Natural killer cell (primary cell): ENCODE measurements around the gene TPRN. TPM values are rescaled to one million over a fixed set of nuclear protein-coding genes. Genes with fewer than 3 reads are reported as not detected.
A peak's percentile ranks its signal among the peaks of the same experiment; 100 is the strongest.

ENCODE experiments used
- ATAC-seq, 3 donors: fragments of 150-1000 bp in 2 of 3; fragments of 200-7000 bp in 1 of 3; cut with Tn5 transposase; 1 replicate in 1 of 3; 2 replicates in 2 of 3; pipeline ENCODE4 v1.10.0; 2021; ENCODE audit warnings: mild to moderate bottlenecking in 2 of 3, moderate library complexity in 2 of 3
- DNase-seq, 2 donors: peaks; one replicate each; pipeline versions ENCODE4 v3.0.0 to v3.0.0-alpha.2; 2013 to 2021; ENCODE audit warnings: mixed read lengths in 1 of 2
- H3K27ac ChIP-seq: one replicate; pipeline ENCODE4 v1.5.1; 2013; ENCODE audit warnings: mild to moderate bottlenecking, low read length
- H3K27me3 ChIP-seq: one replicate; pipeline ENCODE4 v1.6.1; 2013; ENCODE audit warnings: low read length; ENCODE audit not compliant: control insufficient read depth, insufficient read depth
- H3K36me3 ChIP-seq: one replicate; pipeline ENCODE4 v1.6.1; 2013; ENCODE audit warnings: low read length; ENCODE audit not compliant: control insufficient read depth, insufficient read depth
- H3K4me1 ChIP-seq: one replicate; pipeline ENCODE4 v1.6.1; 2013; ENCODE audit warnings: low read length; ENCODE audit not compliant: control insufficient read depth, insufficient read depth
- H3K4me3 ChIP-seq: one replicate; pipeline ENCODE4 v1.5.1; 2013; ENCODE audit warnings: low read length
- H3K9me3 ChIP-seq: one replicate; pipeline ENCODE4 v1.6.1; 2013; ENCODE audit warnings: low read length; ENCODE audit not compliant: control insufficient read depth, insufficient read depth
- H3K27ac Mint-ChIP-seq, 2 donors: one replicate each; pipeline ENCODE4 v1.8.0; 2022; ENCODE audit warnings: mild to moderate bottlenecking in 2 of 2, mixed read lengths in 2 of 2, moderate library complexity in 1 of 2
- H3K27me3 Mint-ChIP-seq, 2 donors: one replicate each; pipeline ENCODE4 v1.8.0; 2022; ENCODE audit warnings: low read depth in 2 of 2, mixed read lengths in 2 of 2
- H3K36me3 Mint-ChIP-seq: one replicate; pipeline ENCODE4 v1.8.0; 2022; ENCODE audit warnings: mixed read lengths
- H3K4me1 Mint-ChIP-seq, 2 donors: one replicate each; pipeline ENCODE4 v1.8.0; 2022; ENCODE audit warnings: mixed read lengths in 2 of 2
- H3K4me3 Mint-ChIP-seq: one replicate; pipeline ENCODE4 v1.8.0; 2022; ENCODE audit warnings: mild to moderate bottlenecking, moderate library complexity, mixed read lengths
- H3K9me3 Mint-ChIP-seq, 2 donors: one replicate each; pipeline ENCODE4 v1.8.0; 2022; ENCODE audit warnings: mixed read lengths in 2 of 2
- WGBS: methylation state at CpG from one replicate; pipeline ENCODE4 v1.1.7; 2013; ENCODE audit warnings: missing lambda C conversion rate; ENCODE audit not compliant: insufficient coverage; 5-methylcytosine and 5-hydroxymethylcytosine counted together
- intact Hi-C: fragments of 100-400 bp; cut with micrococcal nuclease; formaldehyde crosslinking; loops from one replicate; pipeline ENCODE4 v1.14.2; 2022
- total RNA-seq, 4 donors: library from RNA; stranded (reverse); fragments of 120-200 nt in 1 of 4; gene quantifications; one replicate each; pipeline versions ENCODE4 v1.2.3 to v1.2.4, GENCODE V29; 2013 to 2022
- TF ChIP-seq, protein P1 (sequence below): fragments of 200-600 bp; IDR thresholded peaks from one replicate; pipeline ENCODE4 v1.8.0; 2022; ENCODE audit warnings: antibody characterized with exemption

The TPRN gene
- total RNA-seq, 3 donors from 2014 or later (not counting 1 experiment from before 2014, with no cell fraction given): 8.2 to 10.6 (median 8.4) TPM

DNA sequence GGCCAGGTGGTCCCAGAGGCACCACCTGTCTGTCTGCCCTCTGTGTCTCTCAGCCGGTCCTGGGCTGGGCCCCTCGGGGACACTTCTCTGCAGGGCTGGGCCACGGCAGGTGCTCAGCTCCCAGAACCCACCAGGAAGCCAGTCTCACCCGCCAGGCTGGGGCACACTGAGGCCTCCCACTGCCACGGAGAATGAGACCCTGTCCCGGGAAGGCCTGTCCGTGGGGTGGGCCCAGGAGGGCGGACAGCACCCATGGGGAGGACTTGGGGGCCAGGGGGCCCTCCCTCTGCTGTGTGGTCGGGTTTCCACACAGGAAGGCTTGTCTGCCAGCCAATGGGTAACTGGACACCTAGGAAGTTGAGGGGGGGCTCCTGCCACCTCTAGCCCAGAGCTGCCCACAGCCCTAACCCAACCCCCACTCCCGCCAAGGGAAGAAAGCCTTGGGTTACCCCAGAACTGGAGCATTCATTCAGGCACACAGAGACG, 36.4 kb upstream of the TPRN start:
- ATAC-seq (no peak), DNase-seq (no peak)
- Mint-ChIP-seq H3K27me3 (peaks cover 0 to 10% of the 10 kb centered on the region in 2 donors), H3K36me3 (no peaks in the 10 kb centered on the region), H3K9me3 (no peaks in the 10 kb centered on the region), H3K4me3 (no peak overlapping the region), H3K4me1 (peaks cover 5 to 23% of the 10 kb centered on the region in 2 donors), H3K27ac (no peak overlapping the region)
- TF ChIP-seq, protein P1, sequence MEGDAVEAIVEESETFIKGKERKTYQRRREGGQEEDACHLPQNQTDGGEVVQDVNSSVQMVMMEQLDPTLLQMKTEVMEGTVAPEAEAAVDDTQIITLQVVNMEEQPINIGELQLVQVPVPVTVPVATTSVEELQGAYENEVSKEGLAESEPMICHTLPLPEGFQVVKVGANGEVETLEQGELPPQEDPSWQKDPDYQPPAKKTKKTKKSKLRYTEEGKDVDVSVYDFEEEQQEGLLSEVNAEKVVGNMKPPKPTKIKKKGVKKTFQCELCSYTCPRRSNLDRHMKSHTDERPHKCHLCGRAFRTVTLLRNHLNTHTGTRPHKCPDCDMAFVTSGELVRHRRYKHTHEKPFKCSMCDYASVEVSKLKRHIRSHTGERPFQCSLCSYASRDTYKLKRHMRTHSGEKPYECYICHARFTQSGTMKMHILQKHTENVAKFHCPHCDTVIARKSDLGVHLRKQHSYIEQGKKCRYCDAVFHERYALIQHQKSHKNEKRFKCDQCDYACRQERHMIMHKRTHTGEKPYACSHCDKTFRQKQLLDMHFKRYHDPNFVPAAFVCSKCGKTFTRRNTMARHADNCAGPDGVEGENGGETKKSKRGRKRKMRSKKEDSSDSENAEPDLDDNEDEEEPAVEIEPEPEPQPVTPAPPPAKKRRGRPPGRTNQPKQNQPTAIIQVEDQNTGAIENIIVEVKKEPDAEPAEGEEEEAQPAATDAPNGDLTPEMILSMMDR: no peak
- whole genome bisulfite sequencing: 26% methylated on average over 11 of the region's 11 CpGs
- Histone ChIP-seq H3K36me3 (no peaks in the 10 kb centered on the region), H3K27me3 (no peaks in the 10 kb centered on the region), H3K4me1 (peaks cover 57% of the 10 kb centered on the region), H3K9me3 (no peaks in the 10 kb centered on the region), H3K27ac (no peak overlapping the region), H3K4me3 (no peak overlapping the region)
- intact Hi-C loops: no loop called here

DNA sequence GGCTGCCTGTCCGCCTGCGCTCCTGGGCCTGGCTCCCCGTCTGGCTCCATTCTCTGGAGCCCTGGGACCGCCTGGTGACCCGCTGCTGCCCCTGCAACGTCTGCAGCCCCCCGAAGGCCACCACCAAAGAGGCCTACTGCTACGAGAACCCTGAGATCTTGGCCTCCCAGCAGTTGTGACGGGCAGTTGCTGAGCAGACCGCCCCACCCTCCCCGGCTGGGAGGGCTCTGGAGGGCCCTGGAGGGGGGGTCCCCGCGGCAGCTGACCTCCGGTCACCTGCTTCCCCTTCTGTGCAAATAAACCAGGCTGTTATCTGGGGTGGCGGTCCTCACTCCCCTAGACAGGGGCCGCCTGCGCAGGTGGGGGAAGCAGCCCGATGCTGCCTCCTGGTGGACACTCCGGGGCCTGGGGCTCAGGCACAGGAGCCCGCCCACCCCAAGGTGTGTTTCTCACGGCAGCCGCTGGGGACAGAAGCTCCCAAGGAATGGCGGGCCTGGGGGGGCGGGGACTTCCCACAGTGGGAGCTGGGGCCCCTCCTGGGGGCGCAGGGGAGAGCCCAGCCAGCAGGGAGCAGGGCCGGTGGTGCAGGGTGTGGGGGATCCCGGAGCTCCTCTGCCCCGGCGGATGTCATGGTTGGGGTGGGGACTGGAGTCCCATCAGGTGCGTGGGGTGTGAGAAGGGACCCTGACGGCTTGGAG, 35.8 kb upstream of the TPRN start:
- intact Hi-C loops: no loop called here
- ATAC-seq: peak; percentile 32 to 55 (median 49)
- no peak overlapping the region for H3K4me3 Mint-ChIP-seq
- no peak overlapping the region for H3K27ac Mint-ChIP-seq
- no peaks in the 10 kb centered on the region for H3K36me3 ChIP-seq
- peaks cover 0 to 10% of the 10 kb centered on the region in 2 donors for H3K27me3 Mint-ChIP-seq
- TF ChIP-seq, protein P1: peak; percentile 98
- H3K9me3 ChIP-seq: no peaks in the 10 kb centered on the region
- H3K4me3 ChIP-seq: no peak overlapping the region
- H3K27me3 ChIP-seq: no peaks in the 10 kb centered on the region
- 10% methylated on average over 31 of the region's 31 CpGs for WGBS
- H3K36me3 Mint-ChIP-seq: no peaks in the 10 kb centered on the region
- H3K4me1 ChIP-seq: peaks cover 54% of the 10 kb centered on the region
- no peaks in the 10 kb centered on the region for H3K9me3 Mint-ChIP-seq
- H3K4me1 Mint-ChIP-seq: peaks cover 4 to 23% of the 10 kb centered on the region in 2 donors
- DNase-seq: peak; percentile 90 to 95
- no peak overlapping the region for H3K27ac ChIP-seq

DNA sequence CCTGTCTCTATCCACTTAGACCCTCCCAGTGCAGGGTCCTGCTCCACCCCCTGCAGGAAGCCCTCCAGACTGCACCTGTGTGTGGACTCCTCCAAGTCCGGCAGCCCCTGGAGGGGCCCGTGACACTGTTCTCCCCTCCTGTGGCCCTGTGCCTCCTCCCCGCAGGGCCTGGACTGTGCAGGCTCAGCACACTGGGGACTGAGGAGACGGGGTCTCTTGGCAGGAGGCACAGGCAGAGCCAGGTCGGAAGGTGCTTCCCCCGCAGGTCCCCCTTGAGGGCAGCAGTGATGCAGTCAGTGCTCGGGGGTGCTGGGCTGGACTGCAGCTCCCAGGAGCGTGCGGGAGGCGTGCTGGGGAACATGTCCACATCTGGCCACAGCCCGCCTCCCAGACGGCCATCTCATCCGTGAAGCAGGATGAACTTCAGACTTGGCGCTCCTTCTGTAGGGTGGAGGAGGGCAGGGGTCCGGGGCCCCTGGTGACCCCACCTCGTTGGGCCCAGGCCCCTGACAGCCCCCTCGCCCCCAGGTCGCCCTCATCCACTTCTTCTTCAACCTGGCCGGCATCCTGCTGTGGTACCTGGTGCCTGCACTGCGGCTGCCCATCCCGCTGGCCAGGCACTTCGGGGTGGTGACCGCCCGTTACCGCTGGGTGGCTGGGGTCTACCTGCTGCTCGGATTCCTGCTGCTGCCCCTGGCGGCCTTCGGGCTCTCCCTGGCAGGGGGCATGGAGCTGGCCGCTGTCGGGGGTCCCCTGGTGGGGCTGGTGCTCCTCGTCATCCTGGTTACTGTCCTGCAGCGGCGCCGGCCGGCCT, 35.1 kb upstream of the TPRN start:
- intact Hi-C loops: no loop called here
- no peak overlapping the region for H3K4me3 ChIP-seq
- 69% methylated on average over 35 of the region's 35 CpGs for WGBS
- TF ChIP-seq, protein P1: no peak
- no peak overlapping the region for H3K27ac ChIP-seq
- no peak overlapping the region for H3K27ac Mint-ChIP-seq
- peaks cover 0 to 17% of the 10 kb centered on the region in 2 donors for H3K4me1 Mint-ChIP-seq
- ATAC-seq (no peak), DNase-seq (no peak)
- H3K4me1 ChIP-seq: peaks cover 54% of the 10 kb centered on the region
- no peak overlapping the region for H3K4me3 Mint-ChIP-seq
- no peaks in the 10 kb centered on the region for H3K36me3 ChIP-seq
- no peaks in the 10 kb centered on the region for H3K9me3 ChIP-seq
- no peaks in the 10 kb centered on the region for H3K27me3 ChIP-seq
- peaks cover 0 to 6% of the 10 kb centered on the region in 2 donors for H3K27me3 Mint-ChIP-seq
- H3K9me3 Mint-ChIP-seq: no peaks in the 10 kb centered on the region
- no peaks in the 10 kb centered on the region for H3K36me3 Mint-ChIP-seq
